GM12865 (cell line): ENCODE results near the gene TCEA3.
"Not testable (repeated sequence)": the region's sequence is repeated elsewhere in the genome, so short reads cannot be mapped to it uniquely, and the experiment has no call there.

Experiments
- DNase-seq: peaks from one replicate; pipeline ENCODE4 v3.0.0; 2010; ENCODE audit warnings: low read depth
- H3K4me3 ChIP-seq: 2 replicates; pipeline ENCODE4 v1.5.1; 2011; ENCODE audit warnings: mild to moderate bottlenecking, low read depth, low read length, control low read depth
- TF ChIP-seq, protein P1 (sequence below): IDR thresholded peaks from 2 replicates; pipeline ENCODE4 v1.5.1; 2011; ENCODE audit warnings: low read length, control low read depth, low read depth, inconsistent platforms; ENCODE audit not compliant: insufficient read depth; ENCODE audit errors: missing control alignments

Gene TCEA3

DNA sequence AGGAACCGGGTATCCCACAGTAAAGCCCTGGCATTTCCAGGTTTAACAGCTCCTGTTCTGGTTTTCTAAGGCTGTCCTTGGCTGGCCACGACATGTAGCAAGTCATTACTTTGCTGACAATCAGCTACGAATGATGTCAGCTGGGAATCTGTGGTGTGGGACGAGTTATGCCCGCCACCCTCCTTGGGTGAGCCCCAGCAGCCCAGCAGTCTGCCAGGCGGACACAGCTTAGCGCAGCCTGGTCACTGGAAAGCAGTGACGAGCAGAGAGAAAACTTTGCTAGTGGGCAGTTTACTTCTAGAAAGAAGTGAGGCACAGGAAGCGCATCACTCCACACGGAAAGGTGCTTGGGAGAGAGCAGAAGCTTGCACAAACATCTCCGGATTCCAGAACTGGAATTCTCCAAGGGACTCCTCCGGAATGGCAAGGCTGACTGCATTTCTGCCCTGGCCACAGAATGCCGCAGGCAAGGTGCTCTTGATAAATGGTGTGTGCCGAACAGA lies 39.4 kb downstream of the TCEA3 start:
- TF ChIP-seq, protein P1, sequence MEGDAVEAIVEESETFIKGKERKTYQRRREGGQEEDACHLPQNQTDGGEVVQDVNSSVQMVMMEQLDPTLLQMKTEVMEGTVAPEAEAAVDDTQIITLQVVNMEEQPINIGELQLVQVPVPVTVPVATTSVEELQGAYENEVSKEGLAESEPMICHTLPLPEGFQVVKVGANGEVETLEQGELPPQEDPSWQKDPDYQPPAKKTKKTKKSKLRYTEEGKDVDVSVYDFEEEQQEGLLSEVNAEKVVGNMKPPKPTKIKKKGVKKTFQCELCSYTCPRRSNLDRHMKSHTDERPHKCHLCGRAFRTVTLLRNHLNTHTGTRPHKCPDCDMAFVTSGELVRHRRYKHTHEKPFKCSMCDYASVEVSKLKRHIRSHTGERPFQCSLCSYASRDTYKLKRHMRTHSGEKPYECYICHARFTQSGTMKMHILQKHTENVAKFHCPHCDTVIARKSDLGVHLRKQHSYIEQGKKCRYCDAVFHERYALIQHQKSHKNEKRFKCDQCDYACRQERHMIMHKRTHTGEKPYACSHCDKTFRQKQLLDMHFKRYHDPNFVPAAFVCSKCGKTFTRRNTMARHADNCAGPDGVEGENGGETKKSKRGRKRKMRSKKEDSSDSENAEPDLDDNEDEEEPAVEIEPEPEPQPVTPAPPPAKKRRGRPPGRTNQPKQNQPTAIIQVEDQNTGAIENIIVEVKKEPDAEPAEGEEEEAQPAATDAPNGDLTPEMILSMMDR = no peak
- H3K4me3 ChIP-seq = no peak overlapping the region
- no peak for DNase-seq

DNA sequence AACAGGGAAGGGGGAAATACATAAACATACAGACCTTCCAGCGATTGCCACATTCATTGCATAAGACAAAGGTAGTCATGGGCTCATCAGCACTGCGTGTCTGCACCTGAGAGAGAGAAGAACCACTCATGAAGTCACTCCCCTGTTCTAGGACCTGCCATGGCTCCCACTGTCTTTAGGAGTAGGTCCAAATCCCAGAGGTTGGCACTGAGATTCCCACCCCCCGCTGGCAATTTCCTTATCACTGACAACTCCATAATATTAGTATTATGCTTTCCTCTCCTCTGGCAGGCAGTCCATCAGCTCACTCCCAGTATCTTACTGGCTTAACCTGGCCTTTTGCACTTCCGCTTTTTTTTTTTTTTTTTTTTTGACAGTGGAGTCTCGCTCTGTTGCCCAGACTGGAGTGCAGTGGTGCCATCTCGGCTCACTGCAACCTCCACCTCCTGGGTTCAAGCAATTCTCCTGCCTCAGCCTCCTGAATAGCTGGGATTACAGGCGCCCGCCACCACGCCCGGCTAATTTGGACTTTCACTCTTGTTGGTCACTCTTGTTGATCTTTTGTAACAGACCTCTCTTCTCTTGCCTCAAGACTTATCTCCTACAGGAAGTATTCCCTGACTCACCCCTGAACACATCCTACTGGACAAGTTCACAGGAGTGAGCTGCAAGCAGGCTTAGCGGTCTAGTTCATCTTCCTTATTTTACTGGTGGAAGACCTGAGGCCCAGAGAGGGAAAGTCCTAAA lies 40.1 kb downstream of the TCEA3 start:
- DNase-seq = no peak
- H3K4me3 ChIP-seq = no peak overlapping the region
- TF ChIP-seq, protein P1 = no peak

DNA sequence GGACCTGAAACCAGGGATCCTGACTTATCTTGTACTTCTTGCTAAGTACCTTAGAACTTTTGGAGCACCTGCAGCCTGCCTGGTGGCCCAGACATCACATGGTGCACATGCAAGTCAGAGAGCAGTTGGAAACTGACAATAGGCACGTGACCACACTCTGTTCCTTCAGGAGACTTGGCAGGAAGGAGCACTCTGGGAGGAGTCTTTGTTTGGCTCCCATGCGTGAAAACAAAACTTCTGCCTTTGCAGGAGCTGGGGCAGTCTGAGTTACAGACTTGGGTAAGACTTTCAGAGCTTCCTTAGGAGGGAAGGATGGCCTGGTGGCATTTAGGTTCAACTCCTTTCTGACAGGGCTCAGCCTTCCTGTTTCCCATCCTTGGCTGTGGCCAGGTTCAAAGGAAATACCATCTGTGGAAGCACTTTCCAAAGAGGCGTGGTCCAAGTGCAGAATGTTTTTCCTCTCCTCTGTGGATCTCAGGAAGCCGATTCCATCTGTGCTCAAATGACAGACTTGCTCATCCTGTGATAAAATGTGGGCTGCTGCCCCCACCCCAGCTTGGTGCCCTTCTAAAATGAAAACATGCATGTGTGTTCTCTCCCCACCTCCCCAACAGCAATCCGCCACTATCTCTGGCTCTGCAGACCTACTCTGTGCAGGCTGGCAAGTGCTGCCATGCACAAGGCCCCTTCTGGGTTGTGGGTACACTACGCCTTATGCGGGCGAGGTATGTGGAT lies 40.8 kb downstream of the TCEA3 start:
- TF ChIP-seq, protein P1 = no peak
- no peak overlapping the region for H3K4me3 ChIP-seq
- DNase-seq = no peak

DNA sequence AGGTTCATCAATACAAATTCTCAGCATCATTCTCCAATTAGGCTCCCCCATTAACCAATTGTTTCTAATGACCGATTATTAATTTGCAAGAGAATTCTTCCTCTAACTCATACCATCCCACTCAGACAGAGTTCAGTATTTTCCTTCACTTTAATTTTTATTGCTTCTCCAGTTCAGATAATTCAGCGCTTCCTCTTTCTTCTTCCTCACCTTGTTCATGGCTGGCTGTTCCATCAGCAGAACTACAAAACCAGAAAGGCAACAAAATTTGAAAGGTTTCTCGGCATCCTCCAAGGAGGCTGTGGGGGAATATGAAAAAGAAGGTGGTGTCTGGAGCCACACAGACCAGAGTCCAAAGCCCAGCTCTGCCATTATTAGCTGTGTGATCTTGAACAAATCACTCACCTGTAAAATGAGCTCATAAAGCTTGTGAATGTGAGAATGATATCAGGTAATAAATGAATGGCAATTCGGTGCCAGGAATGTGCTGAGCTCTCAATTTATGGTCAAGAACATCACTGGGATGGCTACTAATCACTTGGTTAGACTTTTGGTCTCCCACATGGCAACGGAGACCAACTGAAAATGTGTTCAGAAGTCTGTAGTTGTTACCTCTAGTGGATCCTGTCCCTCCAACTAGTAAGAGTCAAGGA lies 43.2 kb downstream of the TCEA3 start:
- H3K4me3 ChIP-seq = no peak overlapping the region
- no peak for DNase-seq
- TF ChIP-seq, protein P1 = no peak

DNA sequence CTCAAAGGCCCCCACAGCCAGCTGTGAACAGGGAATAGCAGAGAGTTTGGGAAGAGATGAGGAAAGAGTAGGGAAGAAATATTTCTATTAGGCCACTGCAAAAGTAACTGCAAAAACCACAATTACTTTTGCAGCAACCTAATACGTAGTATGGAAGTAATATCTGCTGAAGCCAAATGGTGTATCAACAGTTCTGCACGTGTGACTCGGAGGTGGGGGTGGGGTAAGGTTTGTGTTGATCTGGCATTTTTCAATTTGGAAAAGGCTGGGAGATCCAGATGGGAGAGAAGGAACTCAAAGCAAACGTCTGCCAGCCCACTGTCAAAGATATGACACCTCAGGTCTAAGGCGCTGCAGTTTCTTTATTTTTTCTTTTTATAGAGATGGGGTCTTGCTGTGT lies 43.8 kb downstream of the TCEA3 start:
- DNase-seq = no peak
- H3K4me3 ChIP-seq = no peak overlapping the region
- TF ChIP-seq, protein P1 = no peak

DNA sequence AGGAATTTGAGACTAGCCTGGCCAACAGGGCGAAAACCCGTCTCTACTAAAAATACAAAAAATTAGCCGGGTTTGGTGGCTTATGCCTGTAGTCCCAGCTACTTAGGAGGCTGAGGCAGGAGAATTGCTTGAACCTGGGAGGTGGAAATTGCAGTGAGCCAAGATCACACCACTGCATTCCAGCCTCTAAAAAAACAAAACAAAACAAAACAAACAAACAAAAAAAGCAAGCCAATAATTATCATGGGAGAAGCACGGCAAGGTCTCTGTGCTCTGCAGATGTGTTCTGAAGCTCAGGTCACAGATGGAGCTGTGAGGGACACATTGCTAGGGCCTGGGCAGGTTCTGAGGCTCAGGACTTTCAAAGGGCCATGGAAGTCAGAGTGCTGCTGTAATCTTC lies 44.3 kb downstream of the TCEA3 start:
- H3K4me3 ChIP-seq, DNase-seq: not testable (repeated sequence)
